Sigmoid colon (tissue), 4 donors: ENCODE results near the gene WWC2.

ENCODE experiments used
- POLR2A ChIP-seq, 2 donors: fragments of 450-650 bp; IDR thresholded peaks; one replicate each; pipeline ENCODE4 v1.6.1; 2016; ENCODE audit warnings: antibody characterized with exemption in 2 of 2, mild to moderate bottlenecking in 2 of 2, moderate library complexity in 2 of 2
- POLR2AphosphoS5 ChIP-seq, 4 donors: sonication (generic); formaldehyde crosslinking; IDR thresholded peaks; one replicate each; pipeline ENCODE4 v1.6.1; 2017; ENCODE audit warnings: antibody characterized with exemption in 4 of 4

DNA sequence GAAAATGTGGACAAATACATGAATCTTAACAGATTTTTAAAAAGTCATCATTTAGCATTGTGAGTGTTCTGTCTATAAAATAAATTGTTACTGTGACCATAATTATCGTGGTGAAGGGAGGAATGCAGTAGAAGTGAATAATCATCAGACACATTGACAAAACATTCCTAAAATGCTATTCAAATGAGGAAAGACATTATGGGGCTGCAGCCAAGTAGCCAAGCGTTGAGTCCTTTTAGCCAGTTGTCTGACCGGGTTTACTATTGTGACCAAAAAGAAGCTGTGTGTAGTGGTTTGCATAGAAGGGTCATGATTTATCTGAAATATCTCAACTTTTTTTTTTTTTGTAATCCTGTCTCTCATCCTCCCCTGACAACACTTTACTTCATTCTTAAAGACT is 19.5 kb downstream of the WWC2 start:
- TF ChIP-seq POLR2AphosphoS5 (IDR thresholded peaks at IDR 0.05): no peak
- no peak for TF ChIP-seq POLR2A (IDR thresholded peaks at IDR 0.05)
